Esophagus squamous epithelium (tissue), 5 donors: ENCODE results near the gene PRKG1. TPM values are rescaled to one million over a fixed set of nuclear protein-coding genes. Genes with fewer than 3 reads are reported as not detected.

Experiments
- DNase-seq: peaks from one replicate; lab custom pipeline; 2025; lab: John Stamatoyannopoulos, UW
- H3K27ac ChIP-seq, 4 donors: fragments of 200-600 bp; sonication (generic); one replicate each; pipeline ENCODE4 v1.5.1; 2016 to 2019; ENCODE audit warnings: mild to moderate bottlenecking in 1 of 4
- H3K27me3 ChIP-seq, 4 donors: fragments of 200-600 bp; sonication (generic); 1 replicate in 3 of 4; 2 replicates in 1 of 4; pipeline versions ENCODE4 v1.5.1 to v1.6.0; 2017 to 2021; ENCODE audit warnings: antibody characterized with exemption in 1 of 4
- H3K36me3 ChIP-seq, 3 donors: fragments of 200-600 bp; sonication (generic); one replicate each; pipeline ENCODE4 v1.5.1; 2016 to 2019
- H3K4me1 ChIP-seq, 3 donors: fragments of 200-600 bp; sonication (generic); one replicate each; pipeline ENCODE4 v1.5.1; 2017 to 2019
- H3K4me3 ChIP-seq, 4 donors: fragments of 200-600 bp; sonication (generic); 1 replicate in 3 of 4; 2 replicates in 1 of 4; pipeline ENCODE4 v1.5.1; 2016 to 2019; ENCODE audit warnings: mild to moderate bottlenecking in 2 of 4, moderate library complexity in 1 of 4
- H3K9me3 ChIP-seq, 3 donors: fragments of 200-600 bp; sonication (generic); one replicate each; pipeline ENCODE4 v1.5.1; 2016 to 2019
- CTCF ChIP-seq, 6 experiments: fragments of 450-650 bp in 4 of 6; fragments of 200-600 bp in 2 of 6; sonication (generic) in 2 of 6; IDR thresholded peaks; one replicate each; pipeline ENCODE4 v1.5.1; 2016 to 2019; ENCODE audit warnings: antibody characterized with exemption in 6 of 6, mild to moderate bottlenecking in 4 of 6, moderate library complexity in 4 of 6
- POLR2A ChIP-seq, 4 donors: fragments of 450-650 bp; IDR thresholded peaks; one replicate each; pipeline ENCODE4 v1.6.1; 2017; ENCODE audit warnings: antibody characterized with exemption in 4 of 4, mild to moderate bottlenecking in 4 of 4, moderate library complexity in 3 of 4
- WGBS, 2 donors: methylation state at CpG; one replicate each; pipeline ENCODE4 v1.1.5; 2018; 5-methylcytosine and 5-hydroxymethylcytosine counted together
- intact Hi-C: fragments of 100-400 bp; cut with DNase I; formaldehyde crosslinking; loops from one replicate; pipeline ENCODE4 v1.15.0; 2022
- total RNA-seq, 4 donors: library from RNA; depleted of rRNA; stranded (reverse); fragments of >200 nt; gene quantifications; one replicate each; pipeline ENCODE4 v1.1.0, GENCODE V29; 2016
- donor health status: DM: yes; HTN: yes; CAD: no.

Gene PRKG1
- total RNA-seq, 4 donors from 2014 or later, result 2.0 to 10.9 (median 3.8) TPM

GRCh38 chr10:51510231-51510630, 435.9 kb downstream of the PRKG1 start:
- Histone ChIP-seq H3K4me1 (no peaks in the 10 kb centered on the region), H3K36me3 (no peaks in the 10 kb centered on the region), H3K27ac (no peak overlapping the region), H3K4me3 (no peak overlapping the region), H3K27me3 (no peaks in the 10 kb centered on the region), H3K9me3 (no peaks in the 10 kb centered on the region)
- DNase-seq, result no peak
- 55 to 64% methylated on average over 2 of the region's 2 CpGs for WGBS, 2 donors
- intact Hi-C loops, result no loop called here
- TF ChIP-seq POLR2A (IDR thresholded peaks at IDR 0.05) (no peak), CTCF (IDR thresholded peaks at IDR 0.05) (no peak)

DNA sequence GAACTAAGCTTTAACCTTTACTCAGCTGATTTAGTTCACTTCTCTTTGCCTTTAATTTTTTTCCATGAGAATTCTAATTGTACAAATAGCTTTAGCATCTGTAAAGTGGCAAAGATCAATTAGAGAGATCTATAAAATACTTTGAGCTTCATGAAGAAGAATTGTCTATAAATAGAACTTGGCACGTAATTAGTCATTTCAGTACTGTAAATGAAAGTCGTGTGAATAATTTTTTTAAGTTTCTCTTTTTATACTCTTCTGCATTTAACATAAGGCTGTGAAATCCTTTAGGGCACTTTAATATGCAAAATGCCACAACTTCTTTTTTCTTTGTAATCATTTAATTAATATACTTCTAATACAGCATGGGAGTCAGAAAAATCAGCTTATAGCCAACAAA, 447.3 kb downstream of the PRKG1 start:
- Histone ChIP-seq H3K4me1 (no peaks in the 10 kb centered on the region), H3K27ac (no peak overlapping the region), H3K27me3 (no peaks in the 10 kb centered on the region), H3K9me3 (no peaks in the 10 kb centered on the region), H3K36me3 (no peaks in the 10 kb centered on the region), H3K4me3 (no peak overlapping the region)
- no peak for TF ChIP-seq CTCF (IDR thresholded peaks at IDR 0.05)
- no peak for TF ChIP-seq POLR2A (IDR thresholded peaks at IDR 0.05)
- intact Hi-C loops, result no loop called here
- no peak for DNase-seq
- WGBS, 2 donors, result 19 to 29% methylated on average over 2 of the region's 2 CpGs

DNA sequence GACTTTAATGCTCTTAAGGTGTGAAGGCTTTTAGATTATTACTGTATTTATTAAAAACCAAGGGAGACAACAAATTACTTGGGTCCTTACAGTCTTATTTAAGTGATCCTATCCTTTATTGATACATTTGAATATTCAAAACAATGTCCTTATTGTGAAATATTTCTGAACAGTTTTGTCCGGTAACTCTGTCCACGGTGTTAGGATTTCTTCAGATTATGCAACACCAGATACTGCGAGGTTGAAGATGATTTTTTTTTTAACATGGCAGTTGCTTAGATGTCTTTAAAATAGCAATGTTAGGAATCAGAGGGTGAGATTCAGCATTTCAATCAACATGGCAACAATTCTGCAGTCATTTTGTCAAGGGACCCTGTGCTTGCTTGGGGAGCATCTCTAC, 448.6 kb downstream of the PRKG1 start:
- Histone ChIP-seq H3K27me3 (no peaks in the 10 kb centered on the region), H3K4me1 (no peaks in the 10 kb centered on the region), H3K36me3 (no peaks in the 10 kb centered on the region), H3K9me3 (no peaks in the 10 kb centered on the region), H3K4me3 (no peak overlapping the region), H3K27ac (no peak overlapping the region)
- intact Hi-C loops, result no loop called here
- TF ChIP-seq CTCF (IDR thresholded peaks at IDR 0.05) (no peak), POLR2A (IDR thresholded peaks at IDR 0.05) (no peak)
- no peak for DNase-seq
- WGBS, 2 donors, result 61 to 86% methylated on average over 3 of the region's 3 CpGs

GRCh38 chr10:51523440-51523839, 449.2 kb downstream of the PRKG1 start:
- no peaks in the 10 kb centered on the region for H3K9me3 ChIP-seq
- no peak for TF ChIP-seq CTCF (IDR thresholded peaks at IDR 0.05)
- no peak for TF ChIP-seq POLR2A (IDR thresholded peaks at IDR 0.05)
- no peak overlapping the region for H3K4me3 ChIP-seq
- no peaks in the 10 kb centered on the region for H3K27me3 ChIP-seq
- H3K27ac ChIP-seq, result no peak overlapping the region
- H3K36me3 ChIP-seq, result no peaks in the 10 kb centered on the region
- intact Hi-C loops, result no loop called here
- no peaks in the 10 kb centered on the region for H3K4me1 ChIP-seq
- DNase-seq, result no peak

DNA sequence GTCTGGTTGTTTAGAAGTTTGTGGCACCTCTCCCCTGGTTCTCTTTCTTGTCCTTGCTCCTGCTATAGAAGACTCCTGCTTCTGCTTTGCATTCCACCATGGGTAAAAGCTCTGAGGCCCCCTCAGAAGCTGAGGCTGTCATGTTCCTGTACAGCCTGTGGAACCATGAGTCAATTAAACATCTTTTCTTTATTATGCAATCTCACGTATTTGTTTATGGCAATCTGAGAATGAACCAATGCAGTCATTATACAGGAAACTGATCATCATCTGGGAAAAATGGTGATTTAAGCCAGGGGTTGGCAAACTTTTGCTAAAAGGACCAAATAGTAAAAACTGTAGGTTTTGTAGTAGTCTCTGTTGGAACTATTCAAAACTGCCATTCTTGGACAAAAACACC, 449.8 kb downstream of the PRKG1 start:
- no peak for DNase-seq
- 33 to 69% methylated on average over 1 of the region's 1 CpG for WGBS, 2 donors
- TF ChIP-seq POLR2A (IDR thresholded peaks at IDR 0.05), result no peak
- no peak for TF ChIP-seq CTCF (IDR thresholded peaks at IDR 0.05)
- no peak overlapping the region for H3K27ac ChIP-seq
- no peaks in the 10 kb centered on the region for H3K27me3 ChIP-seq
- intact Hi-C loops, result no loop called here
- no peak overlapping the region for H3K4me3 ChIP-seq
- H3K9me3 ChIP-seq, result no peaks in the 10 kb centered on the region
- H3K4me1 ChIP-seq, result no peaks in the 10 kb centered on the region
- H3K36me3 ChIP-seq, result no peaks in the 10 kb centered on the region
